Stimulated activated CD8-positive, alpha-beta memory T cell treated with anti-CD3 and anti-CD28 coated beads, Interleukin-15, amount 100 ng/mL, for 1 hour (primary cell): ENCODE results near the gene ITCH.
"Not testable (repeated sequence)": the region's sequence is repeated elsewhere in the genome, so short reads cannot be mapped to it uniquely, and the experiment has no call there.

Experiments
- DNase-seq: peaks from one replicate; pipeline ENCODE4 v3.0.0-alpha.2; 2020; ENCODE audit warnings: low read depth

The ITCH gene

GRCh38 chr20:34458631-34459030 lies 95.6 kb downstream of the ITCH start:
- no peak for DNase-seq

GRCh38 chr20:34459209-34459897 lies 96.3 kb downstream of the ITCH start:
- DNase-seq = no peak

GRCh38 chr20:34461779-34462087 lies 98.7 kb downstream of the ITCH start:
- no peak for DNase-seq

GRCh38 chr20:34468951-34469350 lies 105.9 kb downstream of the ITCH start:
- DNase-seq = no peak

GRCh38 chr20:34472246-34472925 lies 109.3 kb downstream of the ITCH start:
- DNase-seq = no peak

GRCh38 chr20:34473262-34473883 lies 110.3 kb downstream of the ITCH start:
- peak; percentile 2 for DNase-seq

- no peak for DNase-seq
Measured at GRCh38 chr20:34475979-34476736, 113.1 kb downstream of the ITCH start.

- DNase-seq = no peak
Measured at GRCh38 chr20:34479627-34480026, 116.6 kb downstream of the ITCH start.

GRCh38 chr20:34482154-34482553 lies 119.1 kb downstream of the ITCH start:
- DNase-seq = not testable (repeated sequence)

GRCh38 chr20:34483585-34484220 lies 120.6 kb downstream of the ITCH start:
- DNase-seq = not testable (repeated sequence)

- DNase-seq = no peak
Measured at GRCh38 chr20:34485068-34485634, 122.1 kb downstream of the ITCH start.

- DNase-seq = no peak
Measured at GRCh38 chr20:34491226-34491931, 128.3 kb downstream of the ITCH start.

GRCh38 chr20:34491932-34492509 lies 128.9 kb downstream of the ITCH start:
- DNase-seq = no peak

GRCh38 chr20:34493646-34494045 lies 130.6 kb downstream of the ITCH start:
- no peak for DNase-seq

- no peak for DNase-seq
Measured at GRCh38 chr20:34495307-34495706, 132.2 kb downstream of the ITCH start.

- DNase-seq = no peak
Measured at GRCh38 chr20:34495916-34496315, 132.8 kb downstream of the ITCH start.

- not testable (repeated sequence) for DNase-seq
Measured at GRCh38 chr20:34497596-34497995, 134.5 kb downstream of the ITCH start.

- DNase-seq = no peak
Measured at GRCh38 chr20:34500823-34501222, 137.8 kb downstream of the ITCH start.

GRCh38 chr20:34506480-34506879 lies 143.4 kb downstream of the ITCH start:
- DNase-seq = no peak

GRCh38 chr20:34507702-34508413 lies 144.8 kb downstream of the ITCH start:
- DNase-seq = no peak
